Measurements from ENCODE around the gene LGALS13.
"Not testable (repeated sequence)": the region's sequence is repeated elsewhere in the genome, so short reads cannot be mapped to it uniquely, and the experiment has no call there.

Gene LGALS13

GRCh38 chr19:39617745-39618144 is 15.4 kb downstream of the LGALS13 start:
- no peak for DNase-seq (ENCODE audit: low read depth in 2 of 2)

DNA sequence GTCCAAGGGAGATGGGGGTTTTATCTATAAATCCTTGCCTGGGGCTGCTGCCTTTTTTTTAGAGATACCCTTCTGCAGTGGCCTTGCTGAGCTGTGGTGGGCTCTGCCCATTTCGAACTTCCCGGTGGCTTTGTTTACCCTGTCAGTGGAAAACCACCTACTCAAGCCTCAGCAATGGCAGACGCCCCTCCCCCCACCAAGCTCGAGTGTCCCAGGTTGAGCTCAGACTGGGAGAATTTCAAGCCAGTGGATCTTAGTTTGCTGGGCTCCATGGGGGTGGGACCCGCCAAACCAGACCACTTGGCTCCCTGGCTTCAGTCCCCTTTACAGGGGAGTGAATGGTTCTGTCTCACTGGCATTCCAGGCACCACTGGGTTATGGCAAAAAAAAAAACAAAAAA is 21.6 kb downstream of the LGALS13 start:
- DNase-seq (ENCODE audit: low read depth in 2 of 2): no peak

DNA sequence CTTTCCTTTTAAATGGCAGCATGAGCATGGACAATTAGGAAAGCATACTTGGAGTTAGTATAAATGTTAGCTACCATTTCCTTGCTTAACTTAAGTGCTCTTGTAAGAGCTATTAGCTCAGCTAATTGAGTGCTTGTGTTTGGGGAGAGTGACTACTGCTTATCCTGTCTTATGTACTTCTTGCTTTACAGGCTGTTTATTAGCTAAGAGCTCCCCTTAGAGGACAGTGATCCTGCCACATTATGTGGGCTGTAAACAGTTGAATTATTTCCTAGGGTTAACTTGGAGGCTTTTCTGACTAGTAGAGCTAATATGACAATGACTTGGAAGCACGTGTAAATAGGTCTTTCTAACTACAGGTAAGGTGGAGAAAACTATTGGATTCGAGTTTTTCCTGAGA is 25.3 kb downstream of the LGALS13 start:
- DNase-seq (ENCODE audit: low read depth in 2 of 2): not testable (repeated sequence)

DNA sequence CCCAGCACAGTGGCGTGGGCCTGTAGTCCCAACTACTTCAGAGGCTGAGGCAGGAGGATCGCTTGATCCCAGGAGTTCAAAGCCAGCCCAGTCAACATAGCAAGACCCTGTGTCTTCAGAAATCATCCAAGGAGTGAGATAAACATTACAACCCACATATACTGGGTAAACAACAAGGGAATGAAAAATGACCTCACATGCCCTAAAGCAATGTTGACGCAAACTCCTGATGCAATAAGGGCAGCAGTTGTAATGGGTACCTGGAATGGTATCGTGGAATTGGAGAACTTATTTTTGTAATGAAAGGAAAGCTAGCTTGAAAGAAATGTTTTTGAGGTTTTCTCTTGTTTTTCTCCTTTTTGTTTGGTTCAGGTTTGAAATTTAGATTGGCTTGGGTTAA is 28.9 kb downstream of the LGALS13 start:
- DNase-seq (ENCODE audit: low read depth in 2 of 2): no peak

- no peak for DNase-seq (ENCODE audit: low read depth in 2 of 2)
These were observed 29.3 kb downstream of the LGALS13 start for GRCh38 chr19:39631626-39632025.

GRCh38 chr19:39637891-39638290 is 35.6 kb downstream of the LGALS13 start:
- no peak for DNase-seq (ENCODE audit: low read depth in 2 of 2)

GRCh38 chr19:39641773-39642172 is 39.4 kb downstream of the LGALS13 start:
- no peak for DNase-seq (ENCODE audit: low read depth in 2 of 2)

GRCh38 chr19:39643591-39643990 is 41.3 kb downstream of the LGALS13 start:
- DNase-seq (ENCODE audit: low read depth in 2 of 2): no peak

- no peak for DNase-seq (ENCODE audit: low read depth in 2 of 2)
These were observed 43.6 kb downstream of the LGALS13 start for GRCh38 chr19:39645800-39646411.

GRCh38 chr19:39647918-39648317 is 45.6 kb downstream of the LGALS13 start:
- no peak for DNase-seq (ENCODE audit: low read depth in 2 of 2)

GRCh38 chr19:39655613-39656012 is 53.3 kb downstream of the LGALS13 start, which contains the start of gene LGALS16:
TSS of gene LGALS16 (plus strand) at chr19:39655913. CDS start at chr19:39655962, 49 bp downstream.
- DNase-seq (ENCODE audit: low read depth in 2 of 2): no peak
